WI38 (cell line): ENCODE data around the gene EXOC3L1.

Source experiments
- H3K4me3 ChIP-seq: 2 replicates; pipeline ENCODE4 v1.5.1; 2011; ENCODE audit warnings: low read depth, mild to moderate bottlenecking, control low read depth, low read length
- CTCF ChIP-seq: IDR thresholded peaks from 2 replicates; pipeline ENCODE4 v1.5.1; 2012; ENCODE audit warnings: low read depth, mild to moderate bottlenecking, control low read depth, low read length

Gene EXOC3L1

GRCh38 chr16:67207249-67208091 lies 17.5 kb upstream of the EXOC3L1 start:
- TF ChIP-seq CTCF: no peak
- H3K4me3 ChIP-seq: no peak overlapping the region

- no peak overlapping the region for H3K4me3 ChIP-seq
- TF ChIP-seq CTCF: no peak
Observed at GRCh38 chr16:67206838-67207248, 16.9 kb upstream of the EXOC3L1 start.

- no peak overlapping the region for H3K4me3 ChIP-seq
- TF ChIP-seq CTCF: no peak
Observed at GRCh38 chr16:67206129-67206837, 16.3 kb upstream of the EXOC3L1 start.

GRCh38 chr16:67204076-67204475 lies 14.1 kb upstream of the EXOC3L1 start:
- H3K4me3 ChIP-seq: no peak overlapping the region
- no peak for TF ChIP-seq CTCF

GRCh38 chr16:67202956-67203493 lies 13.1 kb upstream of the EXOC3L1 start:
- no peak overlapping the region for H3K4me3 ChIP-seq
- TF ChIP-seq CTCF: no peak

- no peak overlapping the region for H3K4me3 ChIP-seq
- no peak for TF ChIP-seq CTCF
Observed at GRCh38 chr16:67202426-67202825, 12.5 kb upstream of the EXOC3L1 start.
